GM18951 (cell line): ENCODE results near the gene STK40.

Source experiments
- POLR2A ChIP-seq: IDR thresholded peaks from 4 replicates; pipeline ENCODE4 v1.6.1; 2011; ENCODE audit warnings: mild to moderate bottlenecking; ENCODE audit not compliant: insufficient read length, insufficient read depth; ENCODE audit errors: extremely low read depth
- in situ Hi-C: fragments of 300-500 bp; cut with MboI; formaldehyde crosslinking; loops from one replicate; pipeline ENCODE4 v1.12.0; 2022; ENCODE audit warnings: low sequenced_read_pairs, mixed read lengths, inconsistent platforms; ENCODE audit not compliant: unreplicated experiment

STK40 gene

GRCh38 chr1:36411674-36412648 is 26.2 kb upstream of the STK40 start:
- no peak for TF ChIP-seq POLR2A
- in situ Hi-C loops, result no loop called here

GRCh38 chr1:36408479-36408878 is 22.8 kb upstream of the STK40 start:
- TF ChIP-seq POLR2A, result no peak
- in situ Hi-C loops, result no loop called here

GRCh38 chr1:36406440-36406839 is 20.7 kb upstream of the STK40 start:
- TF ChIP-seq POLR2A, result no peak
- in situ Hi-C loops, result no loop called here

- TF ChIP-seq POLR2A, result no peak
- in situ Hi-C loops, result no loop called here
Observed at GRCh38 chr1:36402504-36402890, 16.8 kb upstream of the STK40 start.

GRCh38 chr1:36401602-36402503 is 16.1 kb upstream of the STK40 start:
- in situ Hi-C loops, result no loop called here

GRCh38 chr1:36400825-36401601 is 15.3 kb upstream of the STK40 start:
- in situ Hi-C loops, result no loop called here
- TF ChIP-seq POLR2A, result no peak

More at GRCh38 chr1:36401602-36402503, 16.1 kb upstream of the STK40 start:
- no peak for TF ChIP-seq POLR2A

- TF ChIP-seq POLR2A, result no peak
- in situ Hi-C loops, result no loop called here
Observed at GRCh38 chr1:36400514-36400824, 14.7 kb upstream of the STK40 start.

GRCh38 chr1:36398370-36398977 is 12.8 kb upstream of the STK40 start:
- no peak for TF ChIP-seq POLR2A
- in situ Hi-C loops, result no loop called here

- TF ChIP-seq POLR2A, result peak; percentile 92
- in situ Hi-C loops, result no loop called here
Observed at GRCh38 chr1:36397378-36398230, 11.9 kb upstream of the STK40 start, which contains the start of gene LSM10. LSM10 (minus strand) TSS chr1:36397908; CDS start chr1:36394129, 3,779 bp downstream.

GRCh38 chr1:36397083-36397377 is 11.3 kb upstream of the STK40 start:
- TF ChIP-seq POLR2A, result no peak
- in situ Hi-C loops, result no loop called here

- in situ Hi-C loops, result no loop called here
Observed at GRCh38 chr1:36396359-36396758, 10.6 kb upstream of the STK40 start.

GRCh38 chr1:36393686-36394085 is 8.0 kb upstream of the STK40 start:
- in situ Hi-C loops, result no loop called here

More at GRCh38 chr1:36396359-36396758, 10.6 kb upstream of the STK40 start:
- TF ChIP-seq POLR2A, result no peak

GRCh38 chr1:36392836-36393235 is 7.1 kb upstream of the STK40 start:
- no peak for TF ChIP-seq POLR2A
- in situ Hi-C loops, result no loop called here

More at GRCh38 chr1:36393686-36394085, 8.0 kb upstream of the STK40 start:
- TF ChIP-seq POLR2A, result no peak
